IMR-90 (cell line): ENCODE results near the gene CDRT4. TPM values are rescaled to one million over a fixed set of nuclear protein-coding genes. Genes with fewer than 3 reads are reported as not detected.

Experiments used
- ATAC-seq: fragments of 200-7000 bp; cut with Tn5 transposase; 2 replicates; pipeline ENCODE4 v1.9.1; 2020; ENCODE audit warnings: low read depth, mild to moderate bottlenecking, moderate library complexity
- BruUV-seq: library from RNA; stranded (reverse); fragments of 400-500 nt; replicated peaks from 2 replicates; lab custom pipeline; 2021; lab: Mats Ljungman, UMichigan
- CTCF ChIA-PET: fragments of 300-600 bp; formaldehyde crosslinking; extraction: SDS; loops from one replicate; lab custom pipeline; 2021; ENCODE audit warnings: antibody characterized with exemption; lab: Yijun Ruan, JAX
- POLR2A ChIA-PET: fragments of 300-600 bp; sonication (Branson Sonifier 250); formaldehyde crosslinking; loops from one replicate; lab custom pipeline; 2022; ENCODE audit warnings: antibody characterized with exemption; ENCODE audit not compliant: unreplicated experiment; lab: Charles Lee
- DNase-seq: peaks from one replicate; pipeline ENCODE4 v3.0.0; 2013
- H2AFZ ChIP-seq: replicated peaks from 2 replicates; pipeline ENCODE3; 2013; ENCODE audit warnings: low read length, mild to moderate bottlenecking; ENCODE audit not compliant: poor library complexity
- H2AK5ac ChIP-seq: 2 replicates; pipeline ENCODE4 v1.6.1; 2013; ENCODE audit warnings: low read depth, low read length, inconsistent platforms
- H2AK9ac ChIP-seq: replicated peaks from 2 replicates; pipeline ENCODE3; 2013; ENCODE audit warnings: mild to moderate bottlenecking, low read depth, low read length, moderate library complexity; ENCODE audit not compliant: poor library complexity
- H2BK120ac ChIP-seq: 2 replicates; pipeline ENCODE4 v1.6.1; 2013; ENCODE audit warnings: low read depth, low read length, inconsistent platforms
- H2BK15ac ChIP-seq: 3 replicates; pipeline ENCODE4 v1.6.1; 2013; ENCODE audit warnings: low read depth, low read length, inconsistent platforms
- H2BK20ac ChIP-seq: 2 replicates; pipeline ENCODE4 v1.6.1; 2013; ENCODE audit warnings: low read depth, mild to moderate bottlenecking, inconsistent platforms, low read length, moderate library complexity
- H2BK5ac ChIP-seq: 2 replicates; pipeline ENCODE4 v1.6.1; 2013; ENCODE audit warnings: mild to moderate bottlenecking, low read depth, low read length, inconsistent platforms; ENCODE audit not compliant: poor library complexity, severe bottlenecking
- H3K14ac ChIP-seq: replicated peaks from 2 replicates; pipeline ENCODE4 v1.6.1; 2013; ENCODE audit warnings: low read depth, low read length, inconsistent platforms
- H3K18ac ChIP-seq: 2 replicates; pipeline ENCODE4 v1.6.1; 2013; ENCODE audit warnings: low read depth, low read length, control low read depth
- H3K23ac ChIP-seq: 2 replicates; pipeline ENCODE4 v1.6.1; 2013; ENCODE audit warnings: low read depth, low read length, inconsistent platforms
- H3K27ac ChIP-seq: 2 replicates; pipeline ENCODE4 v1.5.1; 2013; ENCODE audit warnings: mild to moderate bottlenecking, control low read depth, low read length; ENCODE audit not compliant: insufficient read depth
- H3K27me3 ChIP-seq: 2 replicates; pipeline ENCODE4 v1.6.1; 2013; ENCODE audit warnings: low read length; ENCODE audit not compliant: control insufficient read depth, insufficient read depth
- H3K36me3 ChIP-seq: 2 replicates; pipeline ENCODE4 v1.6.1; 2013; ENCODE audit warnings: low read length, mixed read lengths; ENCODE audit not compliant: control insufficient read depth, insufficient read depth
- H3K4ac ChIP-seq: 2 replicates; pipeline ENCODE4 v1.6.1; 2013; ENCODE audit warnings: low read depth, low read length, inconsistent platforms
- H3K4me1 ChIP-seq: 2 replicates; pipeline ENCODE4 v1.6.1; 2013; ENCODE audit warnings: low read length, mixed read lengths; ENCODE audit not compliant: control insufficient read depth, insufficient read depth
- H3K4me2 ChIP-seq: 2 replicates; pipeline ENCODE4 v1.6.1; 2013; ENCODE audit warnings: low read depth, mild to moderate bottlenecking, control low read depth, low read length, moderate library complexity
- H3K4me3 ChIP-seq: 2 replicates; pipeline ENCODE4 v1.5.1; 2013; ENCODE audit warnings: low read depth, mild to moderate bottlenecking, control low read depth, low read length, moderate library complexity; ENCODE audit not compliant: insufficient read depth
- H3K56ac ChIP-seq: 2 replicates; pipeline ENCODE4 v1.6.1; 2013; ENCODE audit warnings: low read length, inconsistent platforms; ENCODE audit not compliant: insufficient read depth; ENCODE audit errors: extremely low read depth
- H3K79me1 ChIP-seq, 2 experiments: 2 replicates each; pipeline ENCODE4 v1.6.1; 2013; ENCODE audit warnings: low read length in 2 of 2, inconsistent platforms in 1 of 2, low read depth in 1 of 2
- H3K9ac ChIP-seq: 2 replicates; pipeline ENCODE4 v1.6.1; 2013; ENCODE audit warnings: low read depth, low read length, control low read depth
- H3K9me1 ChIP-seq: 2 replicates; pipeline ENCODE4 v1.6.1; 2013; ENCODE audit warnings: low read length, inconsistent platforms; ENCODE audit not compliant: insufficient read depth
- H3K9me3 ChIP-seq: 2 replicates; pipeline ENCODE4 v1.6.1; 2013; ENCODE audit warnings: low read length; ENCODE audit not compliant: control insufficient read depth, insufficient read depth
- H4K20me1 ChIP-seq: 2 replicates; pipeline ENCODE4 v1.6.1; 2013; ENCODE audit warnings: low read length, inconsistent platforms; ENCODE audit not compliant: insufficient read depth
- H4K5ac ChIP-seq: 2 replicates; pipeline ENCODE4 v1.6.1; 2013; ENCODE audit warnings: mild to moderate bottlenecking, low read depth, low read length, control low read depth
- H4K8ac ChIP-seq, 2 experiments: 2 replicates each; pipeline ENCODE4 v1.6.1; 2013; ENCODE audit warnings: low read depth in 2 of 2, low read length in 2 of 2, control low read depth in 1 of 2, inconsistent platforms in 1 of 2
- H4K91ac ChIP-seq: 2 replicates; pipeline ENCODE4 v1.6.1; 2013; ENCODE audit warnings: low read depth, low read length, inconsistent platforms; ENCODE audit not compliant: insufficient read depth
- BHLHE40 ChIP-seq: fragments of 150-350 bp; IDR thresholded peaks from 2 replicates; pipeline ENCODE4 v1.6.1; 2016; ENCODE audit warnings: mild to moderate bottlenecking, low read depth, low read length
- CEBPB ChIP-seq: IDR thresholded peaks from 2 replicates; pipeline ENCODE4 v1.6.1; 2012; ENCODE audit warnings: low read depth, low read length, improper control_type of control experiment
- CHD1 ChIP-seq: IDR thresholded peaks from 2 replicates; pipeline ENCODE4 v1.6.1; 2012; ENCODE audit warnings: low read depth, low read length, improper control_type of control experiment
- FOS ChIP-seq: fragments of 150-350 bp; IDR thresholded peaks from 2 replicates; pipeline ENCODE4 v1.6.1; 2016; ENCODE audit warnings: low read depth, low read length
- MAFK ChIP-seq: IDR thresholded peaks from 2 replicates; pipeline ENCODE4 v1.6.1; 2012; ENCODE audit warnings: low read depth, low read length, improper control_type of control experiment
- MAZ ChIP-seq: IDR thresholded peaks from 2 replicates; pipeline ENCODE4 v1.6.1; 2012; ENCODE audit warnings: low read depth, mild to moderate bottlenecking, low read length, improper control_type of control experiment, moderate library complexity, borderline replicate concordance
- MXI1 ChIP-seq: IDR thresholded peaks from 2 replicates; pipeline ENCODE4 v1.6.1; 2012; ENCODE audit warnings: low read depth, mild to moderate bottlenecking, low read length, moderate library complexity, borderline replicate concordance
- NFE2L2 ChIP-seq: fragments of 150-350 bp; IDR thresholded peaks from 2 replicates; pipeline ENCODE4 v1.6.1; 2016; ENCODE audit warnings: low read depth, mild to moderate bottlenecking, low read length
- POLR2A ChIP-seq: IDR thresholded peaks from 2 replicates; pipeline ENCODE4 v1.6.1; 2012; ENCODE audit warnings: mild to moderate bottlenecking, low read depth, low read length
- RAD21 ChIP-seq: IDR thresholded peaks from 2 replicates; pipeline ENCODE4 v1.6.1; 2012; ENCODE audit warnings: low read length, improper control_type of control experiment
- RCOR1 ChIP-seq: IDR thresholded peaks from 2 replicates; pipeline ENCODE4 v1.6.1; 2012; ENCODE audit warnings: mild to moderate bottlenecking, low read length, improper control_type of control experiment; ENCODE audit not compliant: insufficient replicate concordance
- RFX5 ChIP-seq: IDR thresholded peaks from 2 replicates; pipeline ENCODE4 v1.8.0; 2012; ENCODE audit warnings: low read depth, mild to moderate bottlenecking, low read length, moderate library complexity
- SMC3 ChIP-seq: fragments of 150-350 bp; IDR thresholded peaks from 2 replicates; pipeline ENCODE4 v1.6.1; 2016; ENCODE audit warnings: low read depth, mild to moderate bottlenecking, antibody characterized with exemption, low read length, moderate library complexity
- WGBS, 2 experiments: methylation state at CpG; one replicate each; pipeline versions ENCODE4 v1.1.5 to v1.1.7; 2013; ENCODE audit warnings: missing lambda C conversion rate in 2 of 2; ENCODE audit not compliant: insufficient read length in 1 of 2; ENCODE audit errors: extremely low coverage in 2 of 2; 5-methylcytosine and 5-hydroxymethylcytosine counted together
- dilution Hi-C: fragments of 300-500 bp; cut with HindIII; formaldehyde crosslinking; loops from one replicate; pipeline ENCODE4 v1.14.3; 2018; ENCODE audit warnings: low sequenced_read_pairs; ENCODE audit not compliant: unreplicated experiment
- in situ Hi-C: fragments of 300-500 bp; cut with MboI; formaldehyde crosslinking; loops from 3 replicates; pipeline ENCODE4 v1.14.3; 2019; ENCODE audit warnings: low sequenced_read_pairs, inconsistent platforms, mixed read lengths
- intact Hi-C: fragments of 100-400 bp; cut with micrococcal nuclease; formaldehyde crosslinking; loops from 2 replicates; pipeline ENCODE4 v1.10.0; 2022
- polyA plus RNA-seq, 3 experiments: library from polyadenylated mRNA; depleted of rRNA; stranded (reverse); fragments of >200 nt; gene quantifications; 2 replicates each; pipeline ENCODE4 v1.2.3, GENCODE V29; 2012; ENCODE audit warnings: low replicate concordance in 1 of 3
- total RNA-seq: library from RNA; depleted of rRNA; stranded (reverse); fragments of >200 nt; gene quantifications from 2 replicates; pipeline ENCODE4 v1.2.3, GENCODE V29; 2012
- TF ChIP-seq, protein P1 (sequence below): fragments of 150-350 bp; IDR thresholded peaks from 2 replicates; pipeline ENCODE4 v1.6.1; 2017; ENCODE audit warnings: mild to moderate bottlenecking, antibody characterized with exemption, low read length, low read depth
- TF ChIP-seq, protein P2 (sequence below): fragments of 150-350 bp; IDR thresholded peaks from 2 replicates; pipeline ENCODE4 v1.6.1; 2016; ENCODE audit warnings: low read depth, mild to moderate bottlenecking, low read length, moderate library complexity, borderline replicate concordance
- TF ChIP-seq, protein P3 (sequence below): conservative IDR thresholded peaks from 2 replicates; pipeline ENCODE4 v1.5.1; 2012; ENCODE audit warnings: mild to moderate bottlenecking, low read depth, low read length, improper control_type of control experiment

CDRT4 gene
- total and polyA plus RNA-seq, 2 of the 4 experiments (the other 2 are of a cell fraction) = 0.90 to 3.7 TPM

DNA sequence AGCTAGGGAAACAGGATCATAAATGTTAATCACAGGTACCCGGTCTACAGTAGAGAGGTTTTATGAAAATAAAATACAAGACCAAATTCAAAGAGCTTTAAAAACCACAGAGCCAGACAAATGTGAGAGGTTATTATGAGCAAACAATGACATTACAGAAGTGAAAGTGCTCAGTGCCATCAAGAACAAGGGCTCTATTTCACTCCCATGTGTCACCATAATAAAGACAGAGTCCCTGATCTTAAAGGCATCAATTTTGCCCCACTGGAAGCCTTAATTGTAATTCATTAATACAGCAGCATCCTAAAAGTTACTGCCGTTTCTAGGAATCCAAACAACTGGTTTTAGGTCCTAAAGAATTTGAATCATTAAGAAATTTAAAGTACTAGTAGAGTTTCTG lies 43.7 kb upstream of the CDRT4 start:
- Histone ChIP-seq H2AFZ (no peak overlapping the region), H3K4me2 (no peak overlapping the region), H2BK5ac (no peak overlapping the region), H3K36me3 (peaks cover 7% of the 10 kb centered on the region), H4K5ac (no peak overlapping the region), H2BK120ac (no peak overlapping the region), H4K8ac (no peak overlapping the region), H3K9ac (no peak overlapping the region), H3K14ac (no peak overlapping the region; the same call in 1 of the 2 replicates), H3K27me3 (no peaks in the 10 kb centered on the region), H2AK9ac (no peak overlapping the region), H4K20me1 (peaks cover 7% of the 10 kb centered on the region; the same call in 1 of the 2 replicates), H3K56ac (no peak overlapping the region), H2AK5ac (no peak overlapping the region), H3K23ac (no peak overlapping the region), H3K4me3 (no peak overlapping the region), H3K9me1 (peaks cover 30% of the 10 kb centered on the region), H3K4ac (no peak overlapping the region), H2BK20ac (no peak overlapping the region), H4K91ac (no peak overlapping the region), H3K18ac (no peak overlapping the region), H3K9me3 (no peaks in the 10 kb centered on the region), H3K79me1 (peaks cover 15 to 47% of the 10 kb centered on the region in 2 experiments; a peak in 3 of 4 replicates), H3K4me1 (peaks cover 26% of the 10 kb centered on the region), H2BK15ac (no peak overlapping the region), H3K27ac (no peak overlapping the region)
- ChIA-PET CTCF (interaction anchor here (0.6 kb wide), 1 partner anchor 60 kb away, joined by 3 read pairs; no protein-coding TSS in a partner anchor), POLR2A (no interaction called here)
- intact Hi-C loops (no loop called here), in situ Hi-C loops (no loop called here), dilution Hi-C loops (no loop called here)
- no TSS peak for BruUV-seq
- TF ChIP-seq POLR2A = no peak
- no peak for TF ChIP-seq CEBPB
- no peak for TF ChIP-seq RCOR1
- no peak for TF ChIP-seq SMC3
- TF ChIP-seq CHD1 = no peak
- TF ChIP-seq, protein P1, sequence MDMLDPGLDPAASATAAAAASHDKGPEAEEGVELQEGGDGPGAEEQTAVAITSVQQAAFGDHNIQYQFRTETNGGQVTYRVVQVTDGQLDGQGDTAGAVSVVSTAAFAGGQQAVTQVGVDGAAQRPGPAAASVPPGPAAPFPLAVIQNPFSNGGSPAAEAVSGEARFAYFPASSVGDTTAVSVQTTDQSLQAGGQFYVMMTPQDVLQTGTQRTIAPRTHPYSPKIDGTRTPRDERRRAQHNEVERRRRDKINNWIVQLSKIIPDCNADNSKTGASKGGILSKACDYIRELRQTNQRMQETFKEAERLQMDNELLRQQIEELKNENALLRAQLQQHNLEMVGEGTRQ = no peak
- TF ChIP-seq MAFK = no peak
- no peak for TF ChIP-seq BHLHE40
- no peak for TF ChIP-seq RAD21
- no peak for TF ChIP-seq MAZ
- no peak for TF ChIP-seq FOS
- TF ChIP-seq RFX5 = no peak
- no peak for TF ChIP-seq MXI1
- no peak for TF ChIP-seq NFE2L2
- TF ChIP-seq, protein P2, sequence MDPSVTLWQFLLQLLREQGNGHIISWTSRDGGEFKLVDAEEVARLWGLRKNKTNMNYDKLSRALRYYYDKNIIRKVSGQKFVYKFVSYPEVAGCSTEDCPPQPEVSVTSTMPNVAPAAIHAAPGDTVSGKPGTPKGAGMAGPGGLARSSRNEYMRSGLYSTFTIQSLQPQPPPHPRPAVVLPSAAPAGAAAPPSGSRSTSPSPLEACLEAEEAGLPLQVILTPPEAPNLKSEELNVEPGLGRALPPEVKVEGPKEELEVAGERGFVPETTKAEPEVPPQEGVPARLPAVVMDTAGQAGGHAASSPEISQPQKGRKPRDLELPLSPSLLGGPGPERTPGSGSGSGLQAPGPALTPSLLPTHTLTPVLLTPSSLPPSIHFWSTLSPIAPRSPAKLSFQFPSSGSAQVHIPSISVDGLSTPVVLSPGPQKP = no peak
- TF ChIP-seq, protein P3, sequence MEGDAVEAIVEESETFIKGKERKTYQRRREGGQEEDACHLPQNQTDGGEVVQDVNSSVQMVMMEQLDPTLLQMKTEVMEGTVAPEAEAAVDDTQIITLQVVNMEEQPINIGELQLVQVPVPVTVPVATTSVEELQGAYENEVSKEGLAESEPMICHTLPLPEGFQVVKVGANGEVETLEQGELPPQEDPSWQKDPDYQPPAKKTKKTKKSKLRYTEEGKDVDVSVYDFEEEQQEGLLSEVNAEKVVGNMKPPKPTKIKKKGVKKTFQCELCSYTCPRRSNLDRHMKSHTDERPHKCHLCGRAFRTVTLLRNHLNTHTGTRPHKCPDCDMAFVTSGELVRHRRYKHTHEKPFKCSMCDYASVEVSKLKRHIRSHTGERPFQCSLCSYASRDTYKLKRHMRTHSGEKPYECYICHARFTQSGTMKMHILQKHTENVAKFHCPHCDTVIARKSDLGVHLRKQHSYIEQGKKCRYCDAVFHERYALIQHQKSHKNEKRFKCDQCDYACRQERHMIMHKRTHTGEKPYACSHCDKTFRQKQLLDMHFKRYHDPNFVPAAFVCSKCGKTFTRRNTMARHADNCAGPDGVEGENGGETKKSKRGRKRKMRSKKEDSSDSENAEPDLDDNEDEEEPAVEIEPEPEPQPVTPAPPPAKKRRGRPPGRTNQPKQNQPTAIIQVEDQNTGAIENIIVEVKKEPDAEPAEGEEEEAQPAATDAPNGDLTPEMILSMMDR = no peak
- ATAC-seq (no peak), DNase-seq (no peak)
- WGBS, 2 experiments = no CpG with 5 or more reads among the region's 2 CpGs
